ENCODE results near the gene PHLDB3.

The PHLDB3 gene

GRCh38 chr19:43454031-43454430 lies 50.5 kb downstream of the PHLDB3 start:
- Histone ChIP-seq H3K27me3 (ENCODE audit: low read length) (no peaks in the 10 kb centered on the region), H3K4me2 (ENCODE audit: low read depth, low read length, poor library complexity, severe bottlenecking) (no peak overlapping the region), H3F3A (ENCODE audit: insufficient read depth) (no peaks in the 10 kb centered on the region), H3K9me2 (replicated peaks; ENCODE audit: insufficient read depth, low read length) (no peaks in the 10 kb centered on the region), H3K36me3 (ENCODE audit: low read length) (no peaks in the 10 kb centered on the region), H3K4me3 (ENCODE audit: insufficient read depth, low read length, poor library complexity, severe bottlenecking) (no peak overlapping the region), H3K27ac (ENCODE audit: low read depth, low read length) (no peak overlapping the region), H3K79me2 (ENCODE audit: insufficient read depth, low read length) (no peaks in the 10 kb centered on the region), H2AFZ (ENCODE audit: low read depth, low read length, severe bottlenecking) (no peak overlapping the region), H3K9me3 (ENCODE audit: insufficient read depth, low read length) (no peaks in the 10 kb centered on the region), H4K20me1 (ENCODE audit: low read depth, low read length) (no peaks in the 10 kb centered on the region), H3K9ac (ENCODE audit: low read length) (no peak overlapping the region)
- TF ChIP-seq EZH2phosphoT487 (conservative IDR thresholded peaks at IDR 0.05; ENCODE audit: low read length) (no peak), CTCF (IDR thresholded peaks at IDR 0.05; ENCODE audit: insufficient read depth, low read length, poor library complexity, severe bottlenecking) (no peak)

GRCh38 chr19:43452582-43452981 lies 52.0 kb downstream of the PHLDB3 start:
- Histone ChIP-seq H3K9me2 (replicated peaks; ENCODE audit: insufficient read depth, low read length) (no peaks in the 10 kb centered on the region), H3K9me3 (ENCODE audit: insufficient read depth, low read length) (no peaks in the 10 kb centered on the region), H4K20me1 (ENCODE audit: low read depth, low read length) (no peaks in the 10 kb centered on the region), H3K27ac (ENCODE audit: low read depth, low read length) (no peak overlapping the region), H3K4me3 (ENCODE audit: insufficient read depth, low read length, poor library complexity, severe bottlenecking) (no peak overlapping the region), H2AFZ (ENCODE audit: low read depth, low read length, severe bottlenecking) (no peak overlapping the region), H3K9ac (ENCODE audit: low read length) (no peak overlapping the region), H3K27me3 (ENCODE audit: low read length) (no peaks in the 10 kb centered on the region), H3K79me2 (ENCODE audit: insufficient read depth, low read length) (no peaks in the 10 kb centered on the region), H3K4me2 (ENCODE audit: low read depth, low read length, poor library complexity, severe bottlenecking) (no peak overlapping the region), H3K36me3 (ENCODE audit: low read length) (no peaks in the 10 kb centered on the region), H3F3A (ENCODE audit: insufficient read depth) (no peaks in the 10 kb centered on the region)
- TF ChIP-seq EZH2phosphoT487 (conservative IDR thresholded peaks at IDR 0.05; ENCODE audit: low read length) (no peak), CTCF (IDR thresholded peaks at IDR 0.05; ENCODE audit: insufficient read depth, low read length, poor library complexity, severe bottlenecking) (no peak)

- H3K4me3 ChIP-seq (ENCODE audit: insufficient read depth, low read length, poor library complexity, severe bottlenecking), result no peak overlapping the region
- no peaks in the 10 kb centered on the region for H3K36me3 ChIP-seq (ENCODE audit: low read length)
- no peak for TF ChIP-seq CTCF (IDR thresholded peaks at IDR 0.05; ENCODE audit: insufficient read depth, low read length, poor library complexity, severe bottlenecking)
- no peak for TF ChIP-seq EZH2phosphoT487 (conservative IDR thresholded peaks at IDR 0.05; ENCODE audit: low read length)
- H3K9me2 ChIP-seq (replicated peaks; ENCODE audit: insufficient read depth, low read length), result no peaks in the 10 kb centered on the region
- H3K27me3 ChIP-seq (ENCODE audit: low read length), result no peaks in the 10 kb centered on the region
- no peak overlapping the region for H3K27ac ChIP-seq (ENCODE audit: low read depth, low read length)
- H3K9ac ChIP-seq (ENCODE audit: low read length), result no peak overlapping the region
- H2AFZ ChIP-seq (ENCODE audit: low read depth, low read length, severe bottlenecking), result no peak overlapping the region
- no peaks in the 10 kb centered on the region for H3K79me2 ChIP-seq (ENCODE audit: insufficient read depth, low read length)
- no peaks in the 10 kb centered on the region for H3K9me3 ChIP-seq (ENCODE audit: insufficient read depth, low read length)
- no peaks in the 10 kb centered on the region for H3F3A ChIP-seq (ENCODE audit: insufficient read depth)
- no peak overlapping the region for H3K4me2 ChIP-seq (ENCODE audit: low read depth, low read length, poor library complexity, severe bottlenecking)
- no peaks in the 10 kb centered on the region for H4K20me1 ChIP-seq (ENCODE audit: low read depth, low read length)
Measured at GRCh38 chr19:43450545-43450997, 54.0 kb downstream of the PHLDB3 start.
